HTERT RPE-1 (cell line): Measurements from ENCODE around the gene RRP15.
"Not testable (repeated sequence)": the region's sequence is repeated elsewhere in the genome, so short reads cannot be mapped to it uniquely, and the experiment has no call there.

Experiments
- in situ Hi-C: fragments of 300-500 bp; cut with MboI; formaldehyde crosslinking; loops from 4 replicates; pipeline ENCODE4 v1.14.3; 2020; ENCODE audit warnings: low sequenced_read_pairs

RRP15 gene

DNA sequence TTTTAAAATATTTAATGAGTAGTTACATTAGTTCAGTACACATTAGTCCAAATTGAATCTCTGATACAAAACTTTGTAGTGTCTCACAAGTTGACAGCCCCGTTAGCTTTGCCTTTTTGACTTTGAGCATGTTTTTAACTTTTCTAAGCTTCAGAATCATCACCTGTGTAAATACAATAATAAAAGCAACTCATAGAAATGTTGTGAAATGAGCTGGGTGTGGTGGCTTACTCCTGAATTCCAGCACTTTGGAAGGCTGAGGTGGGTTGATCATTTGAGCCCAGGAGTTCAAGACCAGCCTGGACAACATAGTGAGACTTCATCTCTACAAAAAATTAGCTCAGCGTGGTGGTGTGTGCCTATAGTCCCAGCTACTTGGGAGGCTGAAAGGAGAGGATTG lies 11.1 kb downstream of the RRP15 start:
- in situ Hi-C loops: no loop called here

DNA sequence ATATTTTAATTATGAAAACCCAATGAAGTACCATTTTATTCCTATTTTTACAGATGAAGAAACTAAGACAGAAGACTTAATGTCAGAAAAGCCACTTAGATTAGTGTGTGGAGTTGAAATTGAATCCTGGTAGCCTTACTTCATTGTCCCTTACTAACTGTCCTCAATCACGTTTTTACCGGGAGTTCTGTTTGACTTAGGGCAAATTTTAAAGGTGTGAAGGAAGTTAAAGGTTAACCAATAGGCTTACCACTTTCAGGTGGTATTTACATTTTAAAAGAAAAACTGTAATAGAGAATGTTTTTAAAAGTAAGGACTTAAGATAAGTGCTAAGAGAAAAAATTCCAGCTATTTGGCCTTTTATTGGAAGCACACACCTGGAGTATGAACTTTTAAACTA lies 12.4 kb downstream of the RRP15 start:
- in situ Hi-C loops: no loop called here

DNA sequence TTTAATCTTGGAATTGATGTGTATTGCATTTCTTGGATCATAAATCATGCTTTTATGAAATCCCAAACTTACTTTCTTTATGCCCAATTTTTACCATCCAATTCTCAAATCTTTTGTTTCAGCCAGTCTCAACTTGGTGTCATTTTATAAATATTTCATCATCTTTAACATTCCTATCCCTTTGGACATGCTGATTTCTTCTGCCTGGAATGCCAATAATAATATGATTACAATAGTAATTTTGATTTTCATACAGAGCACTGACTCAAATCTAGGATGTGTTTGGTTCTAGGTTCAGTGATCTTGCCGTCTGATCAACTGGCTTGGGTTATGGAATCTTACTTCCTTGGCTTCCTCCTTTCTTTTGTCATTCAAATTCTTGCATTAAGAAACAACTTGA lies 12.8 kb downstream of the RRP15 start:
- in situ Hi-C loops: no loop called here

DNA sequence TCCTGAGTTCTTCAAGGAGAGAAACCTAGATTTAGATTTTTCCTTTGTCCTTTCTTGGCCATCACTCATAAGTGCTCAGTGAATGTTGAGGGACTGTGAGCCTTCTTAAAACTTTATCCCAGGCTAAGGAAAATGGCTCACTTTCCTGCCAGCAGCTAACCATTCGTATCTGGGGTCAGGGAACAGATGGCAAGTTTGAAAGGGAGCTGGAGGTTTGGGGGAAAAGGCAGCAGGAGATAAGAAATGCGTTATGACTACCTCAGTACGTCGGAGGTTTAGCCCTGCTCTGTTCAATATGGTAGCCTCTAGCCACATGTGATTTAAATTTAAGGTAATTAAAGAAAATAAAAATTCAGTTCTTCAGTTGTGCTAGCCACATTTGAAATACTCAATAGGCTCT lies 13.3 kb downstream of the RRP15 start:
- in situ Hi-C loops: no loop called here

DNA sequence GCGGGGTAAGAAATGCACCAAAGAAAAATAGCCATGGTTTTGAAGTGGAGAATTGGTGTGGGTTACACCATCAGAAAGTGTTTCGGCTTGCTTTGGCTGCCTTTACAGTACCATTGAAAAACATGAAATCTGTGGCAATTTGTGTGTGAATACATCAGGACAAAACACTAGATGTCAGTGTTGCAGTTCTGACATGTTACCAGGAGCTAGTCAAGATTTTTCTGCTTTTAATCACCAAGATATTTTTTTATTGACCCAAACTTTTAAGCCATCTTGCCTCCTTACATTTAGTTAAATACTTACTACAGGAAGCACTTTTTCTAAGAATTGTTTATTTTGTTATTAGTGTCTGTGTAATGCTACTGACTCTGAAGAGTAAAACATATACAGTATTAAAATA lies 14.3 kb downstream of the RRP15 start:
- in situ Hi-C loops: no loop called here

DNA sequence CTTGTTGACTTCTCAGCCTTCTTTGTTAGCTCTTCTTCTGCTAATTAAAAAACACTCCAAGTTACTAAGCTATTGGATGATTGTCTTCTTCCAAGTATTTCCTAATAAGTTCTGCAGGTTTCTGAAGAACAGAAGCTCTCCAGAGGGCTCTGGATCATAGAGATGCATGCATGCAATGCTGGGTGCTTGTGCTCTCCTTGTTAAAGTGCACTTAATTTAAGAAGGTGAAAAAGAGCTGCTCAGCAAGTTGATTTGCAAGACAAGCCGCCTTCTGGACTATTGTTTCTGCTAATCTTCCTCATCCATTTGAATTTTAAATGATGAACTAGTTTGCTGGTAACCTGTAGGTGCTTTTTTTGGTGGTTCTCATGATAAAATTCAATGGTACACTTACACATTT lies 16.1 kb downstream of the RRP15 start:
- in situ Hi-C loops: no loop called here

DNA sequence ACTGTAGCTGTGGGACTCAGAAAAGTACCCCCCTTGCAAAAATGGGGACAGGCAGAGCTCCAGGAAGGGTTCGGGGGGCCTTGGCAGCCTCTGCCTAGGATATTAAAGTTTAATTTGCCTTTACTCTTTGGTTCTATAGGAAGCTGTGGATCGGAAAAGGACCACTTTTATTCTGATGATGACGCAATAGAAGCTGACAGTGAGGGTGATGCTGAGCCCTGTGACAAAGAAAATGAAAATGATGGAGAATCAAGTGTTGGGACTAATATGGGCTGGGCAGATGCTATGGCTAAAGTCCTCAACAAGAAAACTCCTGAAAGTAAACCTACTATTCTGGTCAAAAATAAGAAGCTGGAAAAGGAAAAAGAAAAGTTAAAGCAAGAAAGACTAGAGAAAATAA lies 17.1 kb downstream of the RRP15 start:
- in situ Hi-C loops: no loop called here

DNA sequence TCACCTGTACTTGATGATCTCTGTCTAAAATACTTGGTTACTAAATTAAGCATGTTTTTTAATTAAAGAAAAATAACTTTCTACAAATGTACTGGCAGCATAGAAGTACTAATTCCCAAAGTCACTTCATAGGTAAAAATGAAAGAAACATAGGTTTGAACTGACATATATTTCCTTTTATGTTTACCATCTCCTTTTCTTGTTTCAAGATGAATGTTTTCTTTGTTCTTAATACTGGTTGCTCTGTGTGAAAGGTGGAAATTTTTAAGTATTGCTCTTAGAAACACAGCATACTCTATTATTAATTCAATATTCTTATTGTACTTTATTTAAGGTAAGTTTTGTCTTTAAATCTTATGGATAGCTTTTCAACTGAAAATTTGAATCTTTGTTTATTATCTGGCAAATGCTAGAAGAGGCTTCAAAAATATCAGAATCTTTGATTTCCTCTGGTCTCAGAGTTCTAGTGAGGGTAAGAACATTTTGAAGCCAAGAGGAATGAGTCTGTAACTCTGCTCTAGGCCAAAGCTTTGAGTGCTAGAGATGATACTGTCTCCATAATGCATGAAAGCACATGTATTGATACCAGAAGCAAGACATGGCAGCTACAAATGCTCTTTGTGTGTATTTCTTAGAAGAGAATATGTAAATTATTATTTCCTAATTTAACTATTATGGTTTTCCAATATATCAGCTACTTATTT lies 18.2 kb downstream of the RRP15 start:
- in situ Hi-C loops: no loop called here

DNA sequence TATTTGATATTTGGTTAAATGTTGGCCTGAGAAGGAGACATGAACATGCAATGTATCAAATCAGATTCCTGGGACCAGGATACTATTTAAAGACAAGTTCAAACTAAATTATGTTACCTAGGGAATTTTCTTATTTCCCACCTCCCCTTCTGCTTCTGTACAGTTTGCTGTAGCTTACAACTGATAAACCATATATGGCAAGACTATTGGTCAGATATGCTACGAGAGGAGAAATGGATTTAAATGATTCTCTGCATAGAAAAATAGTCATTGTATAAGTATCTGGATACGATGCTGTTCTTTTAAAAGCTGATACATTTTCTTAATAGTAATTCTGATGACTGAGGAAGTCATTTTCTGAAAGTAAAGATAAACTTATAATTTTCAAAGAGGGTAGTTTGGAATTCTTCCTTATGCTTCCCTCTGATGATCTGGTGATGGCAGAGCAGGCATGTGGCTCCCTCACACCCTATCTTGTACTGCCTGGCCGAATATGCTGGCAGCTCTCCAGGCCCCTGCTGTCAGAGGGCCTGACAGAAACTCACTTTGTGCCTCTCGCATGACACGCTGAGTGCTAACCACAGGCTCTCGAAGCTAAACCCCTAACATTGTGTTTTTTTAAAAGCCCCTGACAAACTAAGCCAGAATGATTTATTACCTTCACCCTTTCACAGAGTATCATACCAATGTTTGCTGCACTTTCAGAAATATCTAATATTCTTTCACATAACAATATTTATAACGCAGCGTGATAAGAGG lies 19.4 kb downstream of the RRP15 start:
- in situ Hi-C loops: no loop called here

DNA sequence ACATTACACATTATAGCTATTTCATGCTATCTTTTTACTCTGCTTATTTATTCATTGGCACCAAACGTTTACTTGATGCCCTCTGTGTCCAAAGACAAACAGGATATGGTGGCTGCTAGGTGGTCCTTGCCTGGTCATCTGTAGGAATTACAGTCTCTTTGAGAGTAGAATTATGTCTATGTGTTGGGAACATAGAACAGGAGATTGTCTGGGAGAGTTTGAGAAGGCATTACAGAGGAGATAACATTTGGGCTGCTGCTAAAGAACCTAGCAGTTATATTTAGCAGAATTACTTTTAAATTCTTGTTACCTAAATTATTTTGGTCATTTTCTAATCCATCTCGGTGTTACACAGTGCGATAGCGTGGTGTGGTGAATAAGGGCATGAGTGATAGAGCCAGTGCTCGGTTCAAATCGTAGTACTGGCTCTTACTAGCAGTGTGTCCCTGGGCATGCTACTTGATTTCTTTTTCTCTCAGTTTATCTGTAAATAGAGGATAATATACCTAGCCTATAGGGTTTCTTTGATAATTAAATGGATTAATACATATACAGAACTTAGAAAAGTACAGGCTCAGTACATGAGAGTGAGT lies 20.5 kb downstream of the RRP15 start:
- in situ Hi-C loops: no loop called here

DNA sequence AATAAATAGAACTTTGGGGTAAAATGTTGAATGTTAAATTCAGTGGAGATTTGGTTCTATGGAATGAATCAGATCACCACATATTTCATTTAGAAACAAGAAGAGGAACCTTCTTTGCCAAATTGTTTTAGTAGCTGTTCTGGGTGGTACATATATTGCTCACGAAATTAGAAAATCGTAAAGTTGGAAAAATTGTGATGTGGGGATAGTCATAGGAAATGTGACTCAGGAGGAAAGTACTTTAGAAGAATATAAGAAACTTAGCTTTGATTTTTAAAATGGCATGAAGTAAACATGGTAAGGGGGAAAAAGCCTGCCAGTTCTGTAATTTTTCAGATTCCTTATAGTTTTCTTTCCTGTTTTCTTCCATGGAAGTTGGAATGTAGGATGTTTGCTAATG lies 27.4 kb downstream of the RRP15 start:
- in situ Hi-C loops: no loop called here

DNA sequence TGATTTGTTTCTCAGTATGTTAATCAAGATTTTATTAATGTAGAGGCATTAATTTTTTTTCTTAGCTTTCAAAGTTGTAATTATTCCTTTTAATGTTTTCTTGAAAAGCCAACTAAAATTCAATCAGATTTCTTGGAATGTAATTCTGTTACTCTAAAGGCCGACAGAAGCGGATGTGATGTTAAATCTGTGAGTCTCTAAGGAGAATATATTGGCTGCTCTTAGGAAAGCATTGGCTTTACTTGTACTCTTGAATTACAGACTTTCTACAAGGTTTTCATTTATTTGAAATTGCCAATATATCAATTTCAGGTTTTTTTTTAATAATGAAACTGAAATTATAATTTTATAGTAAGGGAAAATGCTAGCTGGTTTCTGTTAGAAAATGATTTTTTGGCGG lies 29.2 kb downstream of the RRP15 start:
- in situ Hi-C loops: no loop called here

DNA sequence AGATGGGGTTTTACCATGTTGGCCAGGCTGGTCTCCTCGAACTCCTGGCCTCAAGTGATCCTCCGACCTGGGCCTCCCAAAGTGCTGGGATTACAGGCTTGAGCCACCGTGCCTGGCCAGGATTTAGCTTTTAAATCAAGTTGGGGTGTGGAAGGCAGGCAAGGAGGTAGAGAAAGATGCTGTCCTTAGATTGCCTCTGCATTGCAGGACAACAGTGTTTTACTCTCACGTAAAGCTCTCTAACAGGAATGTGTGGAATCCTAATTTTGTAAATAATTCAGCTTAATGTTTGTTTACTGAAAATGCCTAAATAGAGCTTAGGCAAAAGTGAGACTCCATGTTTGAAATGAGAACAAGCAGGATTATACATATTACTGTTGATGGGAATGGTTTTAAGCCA lies 30.5 kb downstream of the RRP15 start:
- in situ Hi-C loops: no loop called here

DNA sequence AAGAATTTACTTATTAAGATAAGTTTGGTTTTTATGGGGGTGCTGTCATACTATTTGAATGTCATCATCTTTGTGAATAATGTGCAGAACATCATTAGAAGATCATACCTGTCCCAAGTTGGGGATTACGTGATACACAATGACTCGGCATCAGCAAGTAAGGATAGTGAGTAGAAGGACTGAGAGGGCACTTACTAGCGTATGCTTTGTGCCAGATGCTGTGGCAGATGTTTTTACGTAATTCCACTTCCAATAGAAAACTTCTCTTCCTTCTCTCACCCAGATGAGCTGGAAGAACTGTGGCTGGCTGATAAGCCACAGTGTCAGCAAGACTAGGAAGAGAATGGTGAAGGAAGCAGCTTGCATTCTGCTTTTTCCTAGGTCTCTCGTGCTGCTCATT lies 32.0 kb downstream of the RRP15 start:
- in situ Hi-C loops: no loop called here

DNA sequence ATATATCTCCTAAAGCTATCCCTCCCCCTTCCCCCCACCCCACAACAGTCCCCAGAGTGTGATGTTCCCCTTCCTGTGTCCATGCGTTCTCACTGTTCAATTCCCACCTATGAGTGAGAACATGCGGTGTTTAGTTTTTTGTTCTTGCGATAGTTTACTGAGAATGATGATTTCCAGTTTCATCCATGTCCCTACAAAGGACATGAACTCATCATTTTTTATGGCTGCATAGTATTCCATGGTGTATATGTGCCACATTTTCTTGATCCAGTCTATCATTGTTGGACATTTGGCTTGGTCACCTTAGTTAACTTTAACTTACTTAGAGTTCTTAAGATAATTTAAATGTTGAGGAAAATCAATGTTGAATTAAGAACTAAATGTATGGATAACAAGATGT lies 35.1 kb downstream of the RRP15 start:
- in situ Hi-C loops: not testable (repeated sequence)

DNA sequence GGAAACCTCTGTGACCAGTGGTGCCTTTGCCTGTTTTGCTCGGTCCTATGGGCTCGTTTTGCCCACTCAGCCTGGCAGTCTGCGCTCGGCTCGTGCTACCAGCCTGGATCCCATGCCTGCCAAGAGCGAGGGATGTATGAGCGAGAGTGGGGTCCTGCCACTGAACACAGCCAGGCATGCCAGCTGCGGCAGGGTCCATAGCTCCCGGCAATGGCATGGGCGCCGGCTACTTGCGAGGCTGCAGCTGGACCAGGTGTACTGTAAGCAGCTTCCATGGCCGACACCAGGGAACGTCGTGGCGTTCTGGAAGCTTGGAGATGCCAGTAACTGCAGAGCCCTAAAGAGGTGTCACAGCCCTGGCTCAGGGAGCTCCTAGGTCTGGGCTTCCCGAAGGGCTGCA lies 37.7 kb downstream of the RRP15 start:
- in situ Hi-C loops: no loop called here

DNA sequence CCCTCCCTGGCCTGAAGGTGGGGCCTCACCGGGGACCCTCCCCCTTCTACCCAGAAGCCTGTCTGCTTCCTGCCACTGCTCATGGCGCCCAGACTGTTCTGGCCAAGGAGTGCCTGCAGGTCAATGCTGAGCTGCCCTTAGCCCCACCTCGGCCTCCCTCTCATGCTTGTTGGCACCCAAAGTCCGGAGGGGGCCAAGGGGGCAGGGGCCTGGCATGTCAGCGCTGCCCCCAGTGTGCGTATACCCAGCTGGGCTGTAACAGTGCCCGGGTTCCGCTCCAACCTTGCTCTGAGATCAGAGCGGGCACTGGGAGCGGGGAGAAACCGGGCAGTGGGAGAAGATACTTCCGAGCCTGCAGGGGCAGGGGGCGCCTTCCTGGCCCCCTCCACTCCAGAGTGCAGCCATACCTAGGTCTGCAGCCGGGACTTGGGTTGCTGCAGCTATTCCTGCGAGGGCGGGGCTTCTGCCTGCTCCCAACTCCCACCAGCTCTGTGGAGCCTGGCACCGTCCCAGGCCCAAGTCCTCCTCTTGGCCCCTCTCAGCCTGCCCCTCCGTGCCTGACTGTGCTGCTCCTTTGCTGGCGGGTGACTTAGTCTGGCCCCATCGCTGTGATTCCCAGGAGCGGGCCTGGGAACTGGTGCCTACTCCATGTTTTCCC lies 38.6 kb downstream of the RRP15 start:
- in situ Hi-C loops: no loop called here

DNA sequence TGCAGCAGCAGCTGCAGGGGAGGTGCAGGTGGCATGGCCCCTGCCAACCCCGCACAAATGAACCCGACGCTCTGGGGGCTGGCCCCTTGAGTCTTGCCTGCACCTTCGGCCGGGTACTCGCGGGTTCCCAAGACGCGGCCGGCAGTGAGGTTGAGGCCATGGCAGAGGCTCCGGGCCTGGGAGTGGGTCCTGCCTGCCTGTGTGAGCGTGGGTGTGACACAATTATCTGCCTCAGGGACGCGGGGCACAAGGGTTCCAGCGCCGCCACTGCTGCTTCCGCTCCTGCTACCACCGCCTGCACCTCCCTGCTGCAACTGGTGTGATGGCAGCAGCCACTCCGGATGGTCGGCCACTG lies 39.1 kb downstream of the RRP15 start:
- in situ Hi-C loops: no loop called here

DNA sequence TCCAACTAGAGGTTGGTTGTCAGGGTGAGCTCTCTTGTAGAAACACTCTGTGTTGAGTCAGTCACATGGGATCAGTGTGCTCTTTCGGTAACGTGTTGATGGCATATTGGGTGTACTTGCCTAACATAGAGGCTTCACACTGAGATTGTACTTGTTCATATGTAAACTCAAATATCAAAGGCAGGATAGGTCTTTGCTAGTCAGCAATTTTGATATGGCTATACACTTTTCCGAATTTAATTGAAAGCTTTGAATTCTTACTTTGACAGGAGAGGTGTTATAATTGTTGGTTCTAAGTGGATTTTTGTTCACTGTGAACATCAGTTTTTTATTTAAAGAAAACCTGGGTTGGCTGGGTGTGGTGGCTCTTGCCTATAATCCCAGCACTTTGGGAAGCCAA lies 43.7 kb downstream of the RRP15 start:
- in situ Hi-C loops: no loop called here

DNA sequence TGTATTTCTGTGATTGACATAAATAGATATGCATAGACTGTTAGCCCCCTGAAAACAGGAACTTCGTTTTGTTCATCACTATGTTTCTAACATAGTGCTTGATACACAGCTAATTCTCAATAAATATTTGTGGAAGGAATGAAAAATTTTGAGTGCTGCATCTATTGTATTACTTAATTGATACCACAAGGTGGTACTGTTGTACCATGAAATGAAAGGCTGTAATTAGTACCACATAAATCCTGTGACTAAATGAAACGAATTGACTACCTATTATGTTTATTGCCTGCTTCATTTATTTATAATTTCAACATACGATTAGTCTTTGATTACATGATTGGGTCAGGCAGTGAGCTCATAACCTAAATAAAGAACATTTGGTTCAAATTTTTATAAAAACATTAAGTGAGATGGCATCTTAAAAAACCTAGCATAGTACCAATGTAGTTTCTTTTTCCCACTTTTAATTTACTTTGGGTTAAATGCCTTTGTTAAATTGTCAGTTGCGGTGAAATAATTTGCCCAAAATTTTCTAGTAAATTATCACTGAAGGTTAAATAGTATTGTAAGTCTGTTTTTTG lies 45.0 kb downstream of the RRP15 start:
- in situ Hi-C loops: no loop called here

DNA sequence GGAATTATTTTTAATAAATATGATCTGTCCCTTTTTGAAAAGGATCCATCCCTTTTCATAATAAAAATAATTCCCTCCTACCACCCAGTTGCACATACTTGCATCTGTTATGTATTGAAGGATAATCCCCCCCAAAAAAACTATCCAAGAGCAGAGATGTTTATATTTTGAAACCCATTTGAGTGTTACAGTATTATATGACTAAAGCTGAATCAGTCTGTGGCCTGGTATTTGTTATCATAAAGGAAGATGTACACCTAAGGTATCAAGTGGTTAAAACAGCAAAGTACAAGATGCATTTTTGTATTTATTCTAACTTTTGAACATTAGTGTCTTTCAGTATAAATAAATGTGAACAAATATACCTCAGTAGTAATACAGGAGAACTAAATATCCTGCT lies 47.3 kb downstream of the RRP15 start:
- in situ Hi-C loops: no loop called here

DNA sequence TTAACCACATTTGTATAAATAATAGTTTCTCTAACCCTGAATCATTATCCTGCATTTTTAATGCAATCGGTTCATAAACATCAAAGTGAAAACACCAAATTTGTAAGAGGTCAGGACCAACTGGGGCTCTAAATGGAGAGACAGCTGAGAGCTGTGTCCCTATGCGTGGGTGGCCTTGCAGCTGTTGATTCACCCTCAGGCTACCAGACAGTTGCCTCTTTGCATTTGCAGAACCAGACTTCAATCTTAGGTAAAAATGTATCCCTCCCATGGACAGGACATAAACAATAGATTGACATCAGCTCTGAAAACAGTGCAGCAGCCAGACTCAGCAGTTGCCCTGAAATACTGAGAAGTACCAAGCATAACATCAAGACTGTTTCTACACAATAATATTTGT lies 51.2 kb downstream of the RRP15 start:
- in situ Hi-C loops: no loop called here
